Bronchial epithelial cell (primary cell): ENCODE measurements around the gene NHLRC1. TPM values are rescaled to one million over a fixed set of nuclear protein-coding genes. Genes with fewer than 3 reads are reported as not detected.

ENCODE experiments used
- DNase-seq: peaks from one replicate; pipeline ENCODE4 v3.0.0-alpha.2; 2010; ENCODE audit warnings: low read depth
- FAIRE-seq: peaks from 2 replicates; lab custom pipeline; 2011; peaks lifted over from hg19 to GRCh38; lab: Jason Lieb, UNC
- H3K27me3 ChIP-seq: 2 replicates; pipeline ENCODE4 v1.5.1; 2011; ENCODE audit warnings: low read length; ENCODE audit not compliant: control insufficient read depth, insufficient read depth
- H3K36me3 ChIP-seq: 2 replicates; pipeline ENCODE4 v1.5.1; 2011; ENCODE audit warnings: low read length; ENCODE audit not compliant: control insufficient read depth, insufficient read depth
- H3K4me3 ChIP-seq: 2 replicates; pipeline ENCODE4 v1.5.1; 2011; ENCODE audit warnings: mild to moderate bottlenecking, low read depth, low read length, control low read depth
- CTCF ChIP-seq: IDR thresholded peaks from 2 replicates; pipeline ENCODE4 v1.5.1; 2011; ENCODE audit warnings: mild to moderate bottlenecking, moderate library complexity, low read length, control low read depth, inconsistent platforms; ENCODE audit not compliant: insufficient read depth, severe bottlenecking
- total RNA-seq: library from RNA; depleted of rRNA; stranded (reverse); fragments of >200 nt; gene quantifications from 2 replicates; pipeline ENCODE4 v1.2.1, GENCODE V29; 2014

The NHLRC1 gene
- total RNA-seq, 1 donor from 2014 or later = 1.6 TPM

- Histone ChIP-seq H3K27me3 (no peaks in the 10 kb centered on the region), H3K36me3 (peaks cover 5% of the 10 kb centered on the region), H3K4me3 (no peak overlapping the region)
- peak; percentile 76 for DNase-seq
- no peak for FAIRE-seq
- no peak for TF ChIP-seq CTCF
Measured at GRCh38 chr6:18147160-18147559, 24.7 kb upstream of the NHLRC1 start.

- peaks cover 11% of the 10 kb centered on the region for H3K36me3 ChIP-seq
- FAIRE-seq = no peak
Measured at GRCh38 chr6:18142591-18142861, 20.0 kb upstream of the NHLRC1 start.

GRCh38 chr6:18141805-18142590, 19.5 kb upstream of the NHLRC1 start:
- Histone ChIP-seq H3K4me3 (no peak overlapping the region), H3K27me3 (no peaks in the 10 kb centered on the region), H3K36me3 (peaks cover 11% of the 10 kb centered on the region)
- FAIRE-seq (no peak), DNase-seq (no peak)
- no peak for TF ChIP-seq CTCF

More at GRCh38 chr6:18142591-18142861, 20.0 kb upstream of the NHLRC1 start:
- H3K4me3 ChIP-seq = no peak overlapping the region
- no peak for DNase-seq
- H3K27me3 ChIP-seq = no peaks in the 10 kb centered on the region
- no peak for TF ChIP-seq CTCF

- FAIRE-seq (no peak), DNase-seq (no peak)
- Histone ChIP-seq H3K27me3 (no peaks in the 10 kb centered on the region), H3K4me3 (no peak overlapping the region), H3K36me3 (peaks cover 11% of the 10 kb centered on the region)
- TF ChIP-seq CTCF = no peak
Measured at GRCh38 chr6:18139935-18140621, 17.6 kb upstream of the NHLRC1 start.

- no peak for DNase-seq
- TF ChIP-seq CTCF = no peak
- peaks cover 13% of the 10 kb centered on the region for H3K36me3 ChIP-seq
- no peak for FAIRE-seq
- H3K27me3 ChIP-seq = no peaks in the 10 kb centered on the region
- H3K4me3 ChIP-seq = no peak overlapping the region
Measured at GRCh38 chr6:18138906-18139305, 16.4 kb upstream of the NHLRC1 start.
